ENCODE data around the gene DNM3. TPM values are rescaled to one million over a fixed set of nuclear protein-coding genes. Genes with fewer than 3 reads are reported as not detected.

The DNM3 gene
- total RNA-seq, 4 donors from 2014 or later: 2.7 to 3.3 TPM; not detected in 2

DNA sequence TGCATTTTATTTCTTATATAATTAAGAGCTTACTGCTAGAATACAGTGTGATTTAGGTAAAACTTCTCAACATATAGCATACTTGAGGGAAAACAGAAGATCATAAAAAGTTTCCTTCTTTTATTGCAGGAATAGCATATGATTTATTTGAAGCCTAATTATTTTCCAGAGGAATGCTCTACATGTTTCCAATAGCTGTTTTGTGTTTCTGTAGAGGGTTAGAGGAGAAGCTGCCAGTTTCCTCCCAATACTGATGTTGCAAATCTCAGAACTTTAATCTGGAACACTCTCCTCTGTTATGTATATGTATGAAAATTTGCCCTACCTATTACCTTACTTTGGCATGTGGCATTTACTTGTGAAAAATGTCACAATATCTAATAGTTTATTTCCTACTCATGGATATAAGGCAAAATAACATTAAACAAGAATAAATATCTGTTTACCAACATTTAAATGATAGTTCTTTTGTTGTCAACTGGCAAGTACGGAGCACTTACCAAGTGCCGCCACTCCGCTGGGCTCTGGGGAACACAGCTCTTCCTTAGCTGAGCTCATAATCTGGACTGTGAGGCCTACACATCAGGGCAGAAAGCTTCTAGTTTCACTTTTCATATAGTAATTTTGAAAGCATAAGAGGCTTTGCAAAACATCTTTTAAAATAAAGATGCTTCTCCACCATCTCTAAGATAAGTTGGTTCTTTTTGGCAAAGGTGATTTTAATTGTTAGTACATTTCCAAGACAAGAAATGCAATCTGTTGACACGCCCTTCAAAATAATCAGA is 339.4 kb downstream of the DNM3 start:
- in situ Hi-C loops (cut with MboI; ENCODE audit: low pct_ligation_motif_present in 1 of 4, low pct_unique_long_range_greater_than_20kb in 1 of 4, low sequenced_read_pairs in 3 of 4): loop anchor here in 1 of 4 donors (25.0 kb wide), 1 partner anchor 207 kb away; no protein-coding TSS in a partner anchor
- peak; percentile 50 for DNase-seq
- Histone ChIP-seq H3K27ac (peak overlapping the region; percentile 77 to 84 (median 78)), H3K36me3 (no peaks in the 10 kb centered on the region), H3K27me3 (no peaks in the 10 kb centered on the region), H3K4me3 (peak overlapping the region in 1 of 4 donors; percentile 31), H3K9me3 (no peaks in the 10 kb centered on the region), H3K4me1 (peaks cover 3 to 47% (median 18%) of the 10 kb centered on the region in 4 donors)
- TF ChIP-seq POLR2AphosphoS5 (IDR thresholded peaks at IDR 0.05) (no peak), CTCF (IDR thresholded peaks at IDR 0.05) (no peak), POLR2A (IDR thresholded peaks at IDR 0.05) (no peak), EP300 (IDR thresholded peaks at IDR 0.05; ENCODE audit: low read depth) (no peak)
- intact Hi-C loops (cut with DNase I; ENCODE audit: low total_unique reads): no loop called here
- 13 to 28% methylated on average over 4 of the region's 4 CpGs for WGBS, 2 donors (ENCODE audit: low coverage in 1 of 2)

DNA sequence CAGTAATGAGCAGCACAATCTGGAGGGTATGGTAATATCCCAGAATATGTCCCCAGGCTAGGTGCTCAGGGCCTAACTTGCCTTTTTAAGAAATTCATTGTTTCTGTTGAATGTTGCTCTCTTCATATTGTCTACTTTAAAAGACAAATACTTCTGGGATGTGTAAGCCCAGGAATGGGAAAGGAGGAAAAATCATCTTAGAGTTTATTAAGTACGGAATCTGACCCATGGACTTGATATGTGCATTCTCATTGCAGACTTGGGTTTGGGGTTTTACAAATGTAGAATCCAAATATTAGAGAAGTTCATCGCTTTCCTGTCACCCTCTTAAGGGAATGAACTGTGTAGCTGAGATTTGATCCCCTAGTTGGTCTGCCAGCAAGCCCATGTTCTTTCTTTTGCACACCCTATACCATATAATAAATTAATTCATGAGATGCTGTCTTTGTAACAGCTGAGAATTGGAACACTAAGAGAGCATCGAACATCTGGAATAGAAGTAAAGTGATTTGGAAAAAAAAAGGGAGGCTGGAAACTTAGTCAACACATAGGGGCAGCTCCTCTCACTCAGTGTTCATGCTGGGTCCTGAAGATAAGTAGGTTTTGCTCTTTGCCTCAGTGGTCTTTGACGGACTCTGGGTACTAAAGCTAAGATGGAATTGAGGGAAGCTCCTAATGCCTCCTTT is 343.4 kb downstream of the DNM3 start:
- in situ Hi-C loops (cut with MboI; ENCODE audit: low pct_ligation_motif_present in 1 of 4, low pct_unique_long_range_greater_than_20kb in 1 of 4, low sequenced_read_pairs in 3 of 4): loop anchor here in 1 of 4 donors (25.0 kb wide), 1 partner anchor 203 kb away; no protein-coding TSS in a partner anchor
- peaks cover 3 to 45% (median 18%) of the 10 kb centered on the region in 4 donors for H3K4me1 ChIP-seq
- TF ChIP-seq POLR2AphosphoS5 (IDR thresholded peaks at IDR 0.05) (no peak), EP300 (IDR thresholded peaks at IDR 0.05; ENCODE audit: low read depth) (no peak), CTCF (IDR thresholded peaks at IDR 0.05) (no peak), POLR2A (IDR thresholded peaks at IDR 0.05) (no peak)
- 54 to 82% methylated on average over 2 to 4 of the region's 4 CpGs for WGBS, 2 donors (ENCODE audit: low coverage in 1 of 2)
- H3K4me3 ChIP-seq: no peak overlapping the region
- no peaks in the 10 kb centered on the region for H3K36me3 ChIP-seq
- peak overlapping the region in 1 of 4 donors; percentile 18 for H3K27ac ChIP-seq
- H3K9me3 ChIP-seq: no peaks in the 10 kb centered on the region
- intact Hi-C loops (cut with DNase I; ENCODE audit: low total_unique reads): no loop called here
- no peaks in the 10 kb centered on the region for H3K27me3 ChIP-seq
- DNase-seq: no peak

DNA sequence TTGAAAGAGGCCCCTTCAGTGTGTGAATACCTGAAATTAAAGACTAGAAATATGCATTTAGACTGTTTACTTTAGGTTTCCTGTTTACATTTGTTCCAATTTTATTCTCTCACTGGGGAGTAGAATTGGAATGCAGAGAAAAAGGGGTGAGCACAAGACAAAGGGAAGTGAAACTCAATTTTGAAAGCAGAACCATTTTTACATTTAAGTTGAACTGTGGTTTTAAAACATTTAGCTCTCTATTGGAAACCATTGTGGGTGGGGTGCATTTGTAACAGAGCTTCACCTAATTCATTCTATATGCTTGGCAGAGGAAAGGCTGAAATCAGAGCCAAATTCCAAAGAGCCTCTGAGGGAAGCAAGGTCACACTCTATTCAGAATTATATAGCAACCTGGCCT is 343.9 kb downstream of the DNM3 start:
- Histone ChIP-seq H3K4me1 (peaks cover 3 to 42% (median 18%) of the 10 kb centered on the region in 4 donors), H3K4me3 (no peak overlapping the region), H3K27me3 (no peaks in the 10 kb centered on the region), H3K27ac (peak overlapping the region in 1 of 4 donors; percentile 18), H3K9me3 (no peaks in the 10 kb centered on the region), H3K36me3 (no peaks in the 10 kb centered on the region)
- TF ChIP-seq POLR2AphosphoS5 (IDR thresholded peaks at IDR 0.05) (no peak), POLR2A (IDR thresholded peaks at IDR 0.05) (no peak), EP300 (IDR thresholded peaks at IDR 0.05; ENCODE audit: low read depth) (no peak), CTCF (IDR thresholded peaks at IDR 0.05) (no peak)
- in situ Hi-C loops (cut with MboI; ENCODE audit: low pct_ligation_motif_present in 1 of 4, low pct_unique_long_range_greater_than_20kb in 1 of 4, low sequenced_read_pairs in 3 of 4): loop anchor here in 1 of 4 donors (25.0 kb wide), 1 partner anchor 202 kb away; no protein-coding TSS in a partner anchor
- intact Hi-C loops (cut with DNase I; ENCODE audit: low total_unique reads): no loop called here
- no peak for DNase-seq

DNA sequence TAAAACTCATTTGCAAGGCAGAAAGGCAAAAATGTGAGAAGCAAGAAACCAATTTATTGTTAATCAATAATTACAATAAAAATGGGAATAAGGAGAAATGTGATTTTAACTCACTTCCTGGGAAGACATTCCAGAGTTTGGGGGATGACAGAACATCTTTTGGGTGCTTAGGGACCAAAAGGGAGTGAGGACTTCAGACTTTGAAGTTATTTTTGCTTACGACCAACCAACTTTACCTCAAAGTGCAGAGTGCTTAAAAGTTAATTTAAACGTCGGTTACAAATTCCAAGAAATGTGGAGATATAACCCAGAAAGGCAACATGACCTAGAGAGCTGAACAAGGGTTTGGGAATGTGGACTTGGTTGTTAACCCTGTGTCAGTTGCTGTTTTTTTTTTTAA is 344.7 kb downstream of the DNM3 start:
- peaks cover 3 to 34% (median 12%) of the 10 kb centered on the region in 4 donors for H3K4me1 ChIP-seq
- TF ChIP-seq POLR2AphosphoS5 (IDR thresholded peaks at IDR 0.05) (no peak), POLR2A (IDR thresholded peaks at IDR 0.05) (no peak), EP300 (IDR thresholded peaks at IDR 0.05; ENCODE audit: low read depth) (no peak), CTCF (IDR thresholded peaks at IDR 0.05) (no peak)
- no peaks in the 10 kb centered on the region for H3K36me3 ChIP-seq
- no peak for DNase-seq
- WGBS, 2 donors (ENCODE audit: low coverage in 1 of 2): 78 to 81% methylated on average over 3 of the region's 3 CpGs
- no peaks in the 10 kb centered on the region for H3K27me3 ChIP-seq
- intact Hi-C loops (cut with DNase I; ENCODE audit: low total_unique reads) (no loop called here), in situ Hi-C loops (cut with MboI; ENCODE audit: low pct_ligation_motif_present in 1 of 4, low pct_unique_long_range_greater_than_20kb in 1 of 4, low sequenced_read_pairs in 3 of 4) (loop anchor here in 1 of 4 donors (25.0 kb wide), 1 partner anchor 201 kb away; no protein-coding TSS in a partner anchor)
- H3K27ac ChIP-seq: no peak overlapping the region
- H3K4me3 ChIP-seq: no peak overlapping the region
- no peaks in the 10 kb centered on the region for H3K9me3 ChIP-seq
